ENCODE measurements around the gene CYP2A13.
"Not testable (repeated sequence)": the region's sequence is repeated elsewhere in the genome, so short reads cannot be mapped to it uniquely, and the experiment has no call there.

The CYP2A13 gene

GRCh38 chr19:41088151-41088550 lies at the start of gene CYP2A13:
Gene CYP2A13 (plus strand): TSS chr19:41088451. CDS start chr19:41088472, 21 bp downstream.
- DNase-seq (ENCODE audit: low read depth), result no peak

GRCh38 chr19:41039806-41040205 lies 48.4 kb upstream of the CYP2A13 start:
- DNase-seq (ENCODE audit: low read depth), result no peak

GRCh38 chr19:41045095-41045494 lies 43.2 kb upstream of the CYP2A13 start:
- not testable (repeated sequence) for DNase-seq (ENCODE audit: low read depth)

GRCh38 chr19:41050426-41050825 lies 37.8 kb upstream of the CYP2A13 start:
- no peak for DNase-seq (ENCODE audit: low read depth)

- DNase-seq (ENCODE audit: low read depth), result not testable (repeated sequence)
These were observed 36.1 kb upstream of the CYP2A13 start for GRCh38 chr19:41052162-41052561.

GRCh38 chr19:41053331-41053730 lies 34.9 kb upstream of the CYP2A13 start:
- DNase-seq (ENCODE audit: low read depth), result not testable (repeated sequence)

GRCh38 chr19:41064974-41065569 lies 23.2 kb upstream of the CYP2A13 start:
- DNase-seq (ENCODE audit: low read depth), result no peak

- no peak for DNase-seq (ENCODE audit: low read depth)
These were observed 12.0 kb upstream of the CYP2A13 start for GRCh38 chr19:41076286-41076685.

GRCh38 chr19:41083516-41083915 lies 4.7 kb upstream of the CYP2A13 start:
- no peak for DNase-seq (ENCODE audit: low read depth)

GRCh38 chr19:41085748-41086415 lies 2.4 kb upstream of the CYP2A13 start:
- no peak for DNase-seq (ENCODE audit: low read depth)

GRCh38 chr19:41089959-41090358 lies 1.7 kb downstream of the CYP2A13 start:
- no peak for DNase-seq (ENCODE audit: low read depth)

GRCh38 chr19:41095703-41096102 lies 7.5 kb downstream of the CYP2A13 start:
- no peak for DNase-seq (ENCODE audit: low read depth)

GRCh38 chr19:41096353-41096752 lies 8.1 kb downstream of the CYP2A13 start:
- no peak for DNase-seq (ENCODE audit: low read depth)

- no peak for DNase-seq (ENCODE audit: low read depth)
These were observed 9.1 kb downstream of the CYP2A13 start for GRCh38 chr19:41097302-41097701.

GRCh38 chr19:41098762-41099161 lies 10.5 kb downstream of the CYP2A13 start:
- DNase-seq (ENCODE audit: low read depth), result no peak

GRCh38 chr19:41102210-41102609 lies 14.0 kb downstream of the CYP2A13 start:
- DNase-seq (ENCODE audit: low read depth), result not testable (repeated sequence)

- no peak for DNase-seq (ENCODE audit: low read depth)
These were observed 17.9 kb downstream of the CYP2A13 start for GRCh38 chr19:41106177-41106576.

GRCh38 chr19:41111296-41111695 lies 23.0 kb downstream of the CYP2A13 start:
- no peak for DNase-seq (ENCODE audit: low read depth)

- no peak for DNase-seq (ENCODE audit: low read depth)
These were observed 23.6 kb downstream of the CYP2A13 start for GRCh38 chr19:41111750-41112295.

GRCh38 chr19:41112728-41113290 lies 24.6 kb downstream of the CYP2A13 start:
- DNase-seq (ENCODE audit: low read depth), result no peak

- DNase-seq (ENCODE audit: low read depth), result no peak
These were observed 25.9 kb downstream of the CYP2A13 start, which contains the start of gene CYP2F1 for GRCh38 chr19:41114132-41114531. Gene CYP2F1 (plus strand): TSS chr19:41114432. CDS start chr19:41116189, 1,757 bp downstream.

- no peak for DNase-seq (ENCODE audit: low read depth)
These were observed 28.0 kb downstream of the CYP2A13 start for GRCh38 chr19:41116261-41116660.

Data from GM04503 (cell line).